K562 (cell line): ENCODE measurements around the gene NMNAT2.

ENCODE experiments used
- ASH1L ChIP-seq: fragments of 450-650 bp; IDR thresholded peaks from 2 replicates; pipeline ENCODE4 v1.6.1; 2018; ENCODE audit warnings: borderline replicate concordance, mild to moderate bottlenecking, low read depth; ENCODE audit not compliant: partially characterized antibody
- ATF1 ChIP-seq, 2 experiments: fragments of 450-650 bp in 1 of 2; IDR thresholded peaks; 2 replicates each; pipeline ENCODE4 v1.6.1; 2016; ENCODE audit warnings: missing compliant biosample characterization in 1 of 2, missing genetic modification characterization in 1 of 2
- CCAR2 ChIP-seq: fragments of 200-400 bp; formaldehyde crosslinking; IDR thresholded peaks from 2 replicates; pipeline ENCODE4 v1.6.1; 2017; ENCODE audit warnings: mild to moderate bottlenecking, low read depth, low read length
- CEBPB ChIP-seq: fragments of 450-650 bp; IDR thresholded peaks from 2 replicates; pipeline ENCODE4 v1.6.1; 2016; ENCODE audit warnings: missing genetic modification characterization, missing compliant biosample characterization
- CTCF ChIP-seq, 3 experiments: IDR thresholded peaks in 2 of 3; conservative IDR thresholded peaks in 1 of 3; 2 replicates each; pipeline ENCODE4 v1.5.1; 2011 to 2012; ENCODE audit warnings: low read length in 3 of 3, mild to moderate bottlenecking in 3 of 3, control low read depth in 2 of 3, improper control_type of control experiment in 1 of 3, inconsistent platforms in 1 of 3, low read depth in 1 of 3, mixed read lengths in 1 of 3, moderate library complexity in 1 of 3; ENCODE audit not compliant: insufficient read depth in 2 of 3
- E2F1 ChIP-seq: sonication (generic); formaldehyde crosslinking; IDR thresholded peaks from 2 replicates; pipeline ENCODE4 v1.8.1; 2023; ENCODE audit warnings: mild to moderate bottlenecking, missing genetic modification reagents, moderate library complexity
- FOXP1 ChIP-seq: sonication (generic); formaldehyde crosslinking; IDR thresholded peaks from 2 replicates; pipeline ENCODE4 v1.8.0; 2022; ENCODE audit warnings: mild to moderate bottlenecking, missing genetic modification reagents
- FUS ChIP-seq: fragments of 200-400 bp; formaldehyde crosslinking; optimal IDR thresholded peaks from 2 replicates; pipeline ENCODE3; 2017; ENCODE audit warnings: low read depth, low read length
- HDGF ChIP-seq: fragments of 450-650 bp; IDR thresholded peaks from 2 replicates; pipeline ENCODE4 v1.6.1; 2016
- JUN ChIP-seq, 2 experiments: sonication (generic) in 1 of 2; formaldehyde crosslinking in 1 of 2; IDR thresholded peaks; 2 replicates each; pipeline versions ENCODE4 v1.6.1 to v1.8.0; 2012 to 2022; ENCODE audit warnings: borderline replicate concordance in 2 of 2, mild to moderate bottlenecking in 2 of 2, improper control_type of control experiment in 1 of 2, low read depth in 1 of 2, low read length in 1 of 2, missing genetic modification reagents in 1 of 2
- STAG1 ChIP-seq: sonication (generic); formaldehyde crosslinking; IDR thresholded peaks from 2 replicates; pipeline ENCODE4 v1.5.0; 2020; ENCODE audit warnings: missing genetic modification reagents, borderline replicate concordance
- ZFP36 ChIP-seq: fragments of 150-350 bp; IDR thresholded peaks from 2 replicates; pipeline ENCODE4 v1.6.1; 2018; ENCODE audit warnings: low read length, low read depth; ENCODE audit not compliant: partially characterized antibody
- ZNF707 ChIP-seq: fragments of 250-450 bp; sonication (Bioruptor Pico); conservative IDR thresholded peaks from 2 replicates; pipeline ENCODE4 v1.8.0; 2022; ENCODE audit warnings: inconsistent platforms, mild to moderate bottlenecking, moderate library complexity

GRCh38 chr1:183247484-183247883 lies 170.7 kb downstream of the NMNAT2 start:
- TF ChIP-seq CEBPB (tag) (no peak), FUS (no peak), ASH1L (no peak), FOXP1 (CRISPR knock-in tag) (no peak), STAG1 (CRISPR knock-in tag) (no peak), E2F1 (CRISPR knock-in tag) (no peak), ZNF707 (CRISPR knock-in tag) (no peak), ATF1 (CRISPR knock-in tag; IDR thresholded peaks at IDR 0.05) (no peak), ATF1 (tag; IDR thresholded peaks at IDR 0.05) (no peak), HDGF (no peak), JUN (IDR thresholded peaks at IDR 0.05; ENCODE audit: borderline replicate concordance, low read depth, low read length) (no peak), JUN (CRISPR knock-in tag; IDR thresholded peaks at IDR 0.05; ENCODE audit: borderline replicate concordance) (no peak), CTCF (IDR thresholded peaks at IDR 0.05 in 2 of 3, conservative IDR thresholded peaks at IDR 0.05 in 1 of 3; ENCODE audit: insufficient read depth in 2 of 3, low read depth in 1 of 3, low read length in 3 of 3) (no peak), CCAR2 (no peak), ZFP36 (no peak)
